Measurements from ENCODE around the gene PCSK1.
A peak's percentile ranks its signal among the peaks of the same experiment; 100 is the strongest.
"Not testable (repeated sequence)": the region's sequence is repeated elsewhere in the genome, so short reads cannot be mapped to it uniquely, and the experiment has no call there.

PCSK1 gene

GRCh38 chr5:96372726-96373380, 60.2 kb downstream of the PCSK1 start:
- DNase-seq (ENCODE audit: low spot score) = no peak

- DNase-seq (ENCODE audit: low spot score) = no peak
Observed at GRCh38 chr5:96370976-96371375, 62.1 kb downstream of the PCSK1 start.

- DNase-seq (ENCODE audit: low spot score) = not testable (repeated sequence)
Observed at GRCh38 chr5:96367337-96367736, 65.7 kb downstream of the PCSK1 start.

- DNase-seq (ENCODE audit: low spot score) = no peak
Observed at GRCh38 chr5:96354237-96354636, 78.8 kb downstream of the PCSK1 start.

GRCh38 chr5:96353220-96353619, 79.8 kb downstream of the PCSK1 start:
- no peak for DNase-seq (ENCODE audit: low spot score)

- DNase-seq (ENCODE audit: low spot score) = no peak
Observed at GRCh38 chr5:96350678-96351077, 82.4 kb downstream of the PCSK1 start.

- DNase-seq (ENCODE audit: low spot score) = no peak
Observed at GRCh38 chr5:96348536-96348935, 84.5 kb downstream of the PCSK1 start.

- no peak for DNase-seq (ENCODE audit: low spot score)
Observed at GRCh38 chr5:96347502-96348292, 85.4 kb downstream of the PCSK1 start.

- peak; percentile 64 for DNase-seq (ENCODE audit: low spot score)
Observed at GRCh38 chr5:96344678-96345577, 88.1 kb downstream of the PCSK1 start.

GRCh38 chr5:96343094-96343493, 90.0 kb downstream of the PCSK1 start:
- DNase-seq (ENCODE audit: low spot score) = no peak

- DNase-seq (ENCODE audit: low spot score) = no peak
Observed at GRCh38 chr5:96342581-96342980, 90.5 kb downstream of the PCSK1 start.

Data from CD4-positive, alpha-beta T cell treated with Interleukin-2 at 100 ng/mL for 4 hours (primary cell).